Left colon (tissue), 2 donors: ENCODE measurements around the gene ZIM2. TPM values are rescaled to one million over a fixed set of nuclear protein-coding genes. Genes with fewer than 3 reads are reported as not detected.
A peak's percentile ranks its signal among the peaks of the same experiment; 100 is the strongest.
"Not testable (repeated sequence)": the region's sequence is repeated elsewhere in the genome, so short reads cannot be mapped to it uniquely, and the experiment has no call there.

ENCODE experiments used
- ATAC-seq: fragments of 200-7000 bp; cut with Tn5 transposase; one replicate; pipeline ENCODE4 v1.9.1; 2020; ENCODE audit warnings: mild to moderate bottlenecking, moderate library complexity
- DNase-seq, 2 donors: peaks; one replicate each; pipeline ENCODE4 v3.0.0-alpha.2; 2020
- intact Hi-C, 2 donors: fragments of 100-400 bp; cut with DNase I in 1 of 2; cut with micrococcal nuclease in 1 of 2; formaldehyde crosslinking; loops; one replicate each; pipeline versions ENCODE4 v1.11.2 to v1.14.0; 2022; cut with DNase I, micrococcal nuclease
- long read RNA-seq: library from polyadenylated mRNA; unstranded; transcript quantifications from one replicate; pipeline ENCODE4 v2.0.0, GENCODE V29; 2021
- total RNA-seq, 2 donors: library from RNA; stranded (reverse); fragmentation: NEBNext Ultra II Directional; extraction: Animal tissue kit (Norgen Biotek cat#: 25700); gene quantifications; one replicate each; pipeline ENCODE4 v1.2.1, GENCODE V29; 2021
- donor health status: DM: no; HTN: no; CAD: no.
- donor health status: DM: yes; HTN: yes; CAD: no.

The ZIM2 gene
- under 1 TPM in 1 of 2 donors, not detected in 1; 0.14 TPM for total RNA-seq
- long read RNA-seq = 0 reads

GRCh38 chr19:56840451-56841192 lies at the start of gene ZIM2, which contains the start of gene PEG3:
TSS of gene ZIM2 (minus strand) at chr19:56840726. CDS start at chr19:56824277, 16,449 bp downstream.
TSS of gene PEG3 (minus strand) at chr19:56840726. CDS start at chr19:56824655, 16,071 bp downstream.
- intact Hi-C loops = no loop called here
- DNase-seq (peak; percentile 23 to 47), ATAC-seq (peak; percentile 22)

DNA sequence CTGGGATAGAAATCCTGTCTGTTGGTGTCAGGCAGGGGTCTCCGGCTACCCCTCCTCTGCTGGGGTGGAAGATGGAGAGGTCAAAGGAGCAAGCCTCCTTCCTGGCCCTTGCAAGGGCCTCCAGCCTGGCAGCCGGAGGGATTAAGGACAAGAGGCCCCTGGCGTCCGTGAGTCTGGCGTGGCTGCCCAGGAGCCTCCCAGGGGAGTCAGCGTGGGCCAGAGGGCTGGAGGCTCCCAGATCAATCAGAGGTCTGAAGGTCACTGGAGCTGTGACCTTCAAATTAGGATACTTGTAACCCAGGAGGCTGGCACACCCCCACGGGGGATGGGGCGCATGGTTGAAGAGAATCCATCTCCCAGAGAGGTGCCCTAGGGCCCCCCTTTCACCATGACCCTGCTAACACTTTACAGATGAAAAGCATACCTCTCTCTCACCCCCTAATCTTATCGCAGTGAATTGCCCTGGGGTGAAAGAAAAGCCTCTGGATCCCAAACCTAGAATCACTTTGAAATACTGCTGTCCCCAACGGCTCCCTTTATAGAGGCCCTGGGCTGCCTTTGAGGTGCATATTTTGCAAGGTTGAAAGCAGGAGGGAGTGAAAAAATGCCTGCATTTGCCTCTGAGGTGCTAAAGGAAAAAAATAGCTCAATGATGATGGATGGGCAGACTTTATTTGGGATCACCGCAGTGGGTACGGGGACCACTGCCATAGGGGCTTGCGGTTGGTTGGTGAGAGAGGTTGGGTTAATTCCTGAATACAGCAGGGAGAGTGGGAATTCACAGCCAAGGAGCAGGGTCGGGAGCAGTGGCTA lies 44.9 kb upstream of the ZIM2 start:
- DNase-seq (no peak), ATAC-seq (no peak)
- intact Hi-C loops = no loop called here

DNA sequence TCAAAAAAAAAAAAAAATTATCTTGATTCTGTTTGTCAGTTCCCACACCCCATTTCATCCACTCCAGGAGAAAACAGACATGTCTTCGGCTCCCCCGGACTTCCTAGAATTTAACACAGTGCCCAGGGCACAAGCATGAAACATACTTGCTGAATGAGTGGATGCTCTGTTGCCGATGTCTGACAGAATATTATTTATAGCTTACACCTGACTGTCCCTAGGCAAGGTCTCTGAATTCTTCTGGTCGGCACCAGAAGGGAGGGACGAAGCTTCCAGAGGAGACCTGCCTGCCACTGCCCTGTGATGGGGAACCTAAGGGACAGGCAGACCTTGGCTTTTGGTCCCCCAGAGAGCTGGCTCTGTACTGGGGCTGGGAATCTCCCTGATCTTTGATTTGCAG lies 43.9 kb upstream of the ZIM2 start:
- no peak for DNase-seq
- intact Hi-C loops = no loop called here

GRCh38 chr19:56880592-56881190 lies 40.2 kb upstream of the ZIM2 start:
- DNase-seq (no peak), ATAC-seq (no peak)
- intact Hi-C loops = no loop called here

More for the DNA sequence above, 43.9 kb upstream of the ZIM2 start:
- no peak for ATAC-seq

GRCh38 chr19:56877069-56877715 lies 36.7 kb upstream of the ZIM2 start:
- DNase-seq (no peak), ATAC-seq (no peak)
- intact Hi-C loops = no loop called here

DNA sequence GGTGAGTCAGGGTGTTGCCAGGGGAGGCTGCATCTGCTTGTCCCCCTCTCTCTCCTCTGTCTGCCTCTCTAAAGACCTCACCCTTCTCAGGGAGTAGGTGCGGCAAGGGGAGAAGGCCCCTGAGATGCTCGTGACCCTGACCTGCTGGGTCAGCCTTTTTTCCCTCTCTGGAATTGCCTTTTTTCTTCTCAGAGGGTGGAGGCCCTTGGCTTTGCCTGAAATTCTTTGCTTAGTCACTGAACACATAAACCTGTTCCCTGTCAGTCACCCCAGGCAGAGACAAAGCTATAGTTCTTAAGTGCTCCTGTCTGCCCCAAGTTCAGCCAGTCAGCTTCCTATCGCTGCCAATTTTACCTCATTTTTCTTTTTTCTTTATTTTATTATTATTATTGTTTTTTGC lies 35.2 kb upstream of the ZIM2 start:
- ATAC-seq (no peak), DNase-seq (no peak)
- intact Hi-C loops = no loop called here

DNA sequence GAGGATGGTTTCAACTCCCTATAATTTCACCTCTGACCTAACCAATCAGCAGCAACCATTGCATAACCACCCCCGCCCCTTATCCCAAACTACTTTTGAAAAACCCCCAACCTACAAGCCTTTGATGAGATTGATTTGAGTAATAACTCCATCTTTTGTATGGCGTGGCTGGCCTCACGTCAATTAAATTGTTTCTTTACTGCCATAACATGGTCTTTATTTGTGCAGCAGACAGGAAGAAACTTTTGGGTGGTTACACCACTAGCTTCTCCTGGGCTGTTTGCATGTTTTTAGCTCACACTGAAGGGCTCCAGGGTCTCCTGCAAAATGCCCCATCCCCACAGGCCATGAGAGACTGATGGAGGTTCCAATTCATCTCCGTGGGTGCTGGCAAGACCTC lies 34.0 kb upstream of the ZIM2 start:
- intact Hi-C loops = no loop called here
- no peak for ATAC-seq
- no peak for DNase-seq

GRCh38 chr19:56873493-56873892 lies 33.0 kb upstream of the ZIM2 start:
- DNase-seq = no peak

GRCh38 chr19:56869886-56870285 lies 29.4 kb upstream of the ZIM2 start:
- intact Hi-C loops = no loop called here
- no peak for DNase-seq
- ATAC-seq = no peak

More at GRCh38 chr19:56873493-56873892, 33.0 kb upstream of the ZIM2 start:
- no peak for ATAC-seq
- intact Hi-C loops = no loop called here

DNA sequence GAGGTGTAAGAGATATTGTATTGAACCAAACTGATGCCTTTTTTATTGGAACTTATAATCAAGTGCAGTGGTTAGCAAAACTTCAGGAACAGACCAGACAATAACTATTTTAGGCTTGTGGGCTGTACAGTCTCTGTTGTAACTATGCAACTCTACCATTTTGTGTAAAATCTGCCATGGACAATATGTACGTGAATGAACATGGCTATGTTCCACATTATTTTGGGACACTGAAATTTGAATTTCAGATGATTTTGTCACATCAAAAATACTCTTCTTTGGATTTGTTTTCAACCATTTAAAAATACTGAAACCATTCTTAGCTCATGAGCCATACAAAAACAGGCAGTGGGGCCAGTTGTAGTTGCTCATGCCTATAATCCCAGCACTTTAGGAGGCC lies 27.9 kb upstream of the ZIM2 start:
- DNase-seq (no peak), ATAC-seq (no peak)
- intact Hi-C loops = no loop called here

DNA sequence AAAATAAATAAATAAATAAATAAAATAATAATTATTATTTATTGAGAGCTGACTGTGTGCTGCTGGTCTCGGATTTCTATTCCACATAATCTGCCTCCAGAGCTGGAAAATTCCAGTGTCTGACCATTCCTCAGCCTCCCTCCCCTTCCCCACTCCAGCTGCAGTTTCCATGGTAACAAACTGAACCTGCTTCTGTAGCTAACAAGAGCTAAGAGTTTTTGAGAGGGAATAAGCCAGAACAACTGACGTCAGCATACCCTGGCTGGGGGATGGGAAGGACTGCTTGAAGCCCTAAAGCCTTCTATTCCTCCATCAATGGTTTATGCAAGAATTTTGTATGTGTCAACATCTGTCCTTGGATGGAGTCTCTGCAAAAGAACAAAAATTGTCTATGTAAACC lies 26.0 kb upstream of the ZIM2 start:
- no peak for DNase-seq
- no peak for ATAC-seq
- intact Hi-C loops = no loop called here

- ATAC-seq (no peak), DNase-seq (no peak)
- intact Hi-C loops = no loop called here
Measured at GRCh38 chr19:56864443-56865125, 24.1 kb upstream of the ZIM2 start.

DNA sequence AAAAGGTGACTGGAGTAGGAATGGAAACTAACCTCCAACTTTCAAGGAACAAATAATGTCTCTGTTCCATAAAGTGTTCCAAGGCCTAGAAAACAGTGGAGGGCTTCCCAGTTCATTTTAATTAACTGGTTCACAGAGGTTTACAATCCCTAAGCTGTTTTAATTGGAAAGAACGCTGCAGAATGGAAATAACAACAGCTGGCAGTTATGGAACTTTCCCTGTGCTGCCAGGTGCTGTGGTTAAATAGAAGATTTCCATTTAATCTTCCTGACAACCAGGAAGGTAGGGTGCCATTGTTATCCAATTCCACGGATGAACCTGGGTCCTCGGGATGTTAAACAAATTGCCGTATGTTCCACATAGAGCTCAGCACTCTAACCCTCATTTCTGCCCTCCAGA lies 22.2 kb upstream of the ZIM2 start:
- intact Hi-C loops = no loop called here
- no peak for ATAC-seq
- no peak for DNase-seq

- ATAC-seq, intact Hi-C loops, DNase-seq: not testable (repeated sequence)
Measured at GRCh38 chr19:56860409-56860808, 19.9 kb upstream of the ZIM2 start.

DNA sequence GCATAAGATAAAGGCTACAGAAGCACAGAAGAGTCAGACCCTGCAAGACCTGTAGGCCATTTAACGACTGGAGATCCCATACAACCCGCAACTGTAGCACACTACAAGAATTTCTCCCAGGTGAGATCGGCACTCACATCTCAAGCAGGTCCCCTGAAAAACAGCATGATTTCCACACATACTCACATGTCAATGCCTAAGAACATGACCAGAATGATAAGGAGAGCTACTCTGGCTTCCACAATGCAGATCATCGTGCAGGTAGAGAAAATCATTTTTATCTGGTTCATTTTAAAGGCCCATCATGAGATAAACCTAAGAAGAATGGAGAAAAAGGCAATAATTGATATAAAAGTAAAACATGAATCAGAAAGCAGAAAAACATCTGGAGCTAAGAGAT lies 17.5 kb upstream of the ZIM2 start:
- intact Hi-C loops = no loop called here
- ATAC-seq (no peak), DNase-seq (no peak)

- intact Hi-C loops = no loop called here
- DNase-seq (no peak), ATAC-seq (no peak)
Measured at GRCh38 chr19:56856822-56857221, 16.3 kb upstream of the ZIM2 start.

DNA sequence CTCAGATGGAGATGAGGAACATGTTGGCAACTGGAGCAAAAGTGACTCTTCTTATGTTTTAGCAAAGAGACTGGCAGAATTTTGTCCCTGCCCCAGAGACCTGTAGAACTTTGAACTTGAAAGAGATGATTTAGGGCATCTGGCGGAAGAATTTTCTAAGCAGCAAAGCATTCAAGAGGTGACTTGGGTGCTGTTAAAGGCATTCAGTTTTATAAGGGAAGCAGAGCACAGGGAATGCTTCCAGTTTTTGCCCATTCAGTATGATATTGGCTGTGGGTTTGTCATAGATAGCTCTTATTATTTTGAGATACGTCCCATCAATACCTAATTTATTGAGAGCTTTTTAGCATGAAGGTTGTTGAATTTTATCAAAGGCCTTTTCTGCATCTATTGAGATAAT lies 11.8 kb upstream of the ZIM2 start:
- not testable (repeated sequence) for ATAC-seq

DNA sequence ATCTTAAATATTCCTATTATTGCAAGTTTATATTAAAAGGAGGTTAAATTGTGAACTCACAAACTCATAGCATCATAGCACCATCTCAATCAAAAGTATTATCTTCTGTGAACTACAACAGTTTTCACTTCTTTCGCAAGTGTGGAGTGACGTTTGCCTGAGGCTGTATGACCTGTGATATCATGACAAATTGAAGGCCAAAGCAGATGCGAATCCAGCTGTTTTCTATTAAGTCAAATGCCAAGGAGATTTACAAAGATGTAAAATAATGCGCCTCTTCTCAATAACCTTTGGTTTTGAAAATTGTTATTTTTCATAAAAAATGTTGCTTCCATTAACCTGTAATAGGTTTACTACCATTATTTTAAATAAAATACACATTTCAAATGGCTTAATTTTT lies 7.6 kb upstream of the ZIM2 start:
- ATAC-seq = no peak
- no peak for DNase-seq
- intact Hi-C loops = no loop called here

More for the DNA sequence above, 11.8 kb upstream of the ZIM2 start:
- intact Hi-C loops, DNase-seq: not testable (repeated sequence)

DNA sequence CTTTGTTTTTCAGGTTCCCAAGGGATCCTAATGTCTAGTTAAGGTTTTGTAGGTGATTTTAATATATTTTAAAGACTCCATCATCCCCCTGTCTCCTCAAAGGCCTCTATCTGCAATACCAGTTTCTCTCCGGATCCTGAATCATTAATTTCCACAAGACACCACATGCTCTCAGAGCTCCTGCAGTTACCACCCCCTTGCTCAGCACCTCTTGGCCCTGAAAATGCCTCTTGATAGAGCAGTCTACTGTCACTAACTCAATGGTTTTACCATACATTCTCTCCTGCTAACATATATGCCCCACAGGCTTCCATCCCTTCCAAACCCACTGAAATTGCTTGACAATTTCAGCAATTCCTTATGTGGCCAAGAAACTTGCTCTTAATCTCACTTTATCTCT lies 1.9 kb upstream of the ZIM2 start:
- no peak for DNase-seq
- ATAC-seq = no peak
- intact Hi-C loops = no loop called here
